Prostate gland (tissue), 2 donors: ENCODE data around the gene APOL2.

Experiments used
- CTCF ChIP-seq, 4 experiments: fragments of 200-600 bp in 2 of 4; fragments of 450-650 bp in 2 of 4; sonication (generic) in 2 of 4; IDR thresholded peaks; 1 replicate in 3 of 4; 2 replicates in 1 of 4; pipeline ENCODE4 v1.5.1; 2016 to 2019; ENCODE audit warnings: antibody characterized with exemption in 4 of 4, mild to moderate bottlenecking in 2 of 4, moderate library complexity in 2 of 4
- POLR2A ChIP-seq: fragments of 450-650 bp; IDR thresholded peaks from one replicate; pipeline ENCODE4 v1.6.1; 2016; ENCODE audit warnings: antibody characterized with exemption, mild to moderate bottlenecking

GRCh38 chr22:36237462-36238372 is 1.6 kb downstream of the APOL2 start:
- TF ChIP-seq CTCF (IDR thresholded peaks at IDR 0.05): no peak
- no peak for TF ChIP-seq POLR2A
